22Rv1 (cell line): ENCODE measurements around the gene OVOL3.

Source experiments
- ZFX ChIP-seq: fragments of 450-650 bp; IDR thresholded peaks from 2 replicates; pipeline ENCODE4 v1.6.1; 2017; ENCODE audit warnings: antibody characterized with exemption, borderline replicate concordance
- TF ChIP-seq, protein P1 (sequence below): fragments of 450-650 bp; IDR thresholded peaks from 2 replicates; pipeline ENCODE4 v1.5.1; 2017; ENCODE audit warnings: mild to moderate bottlenecking

DNA sequence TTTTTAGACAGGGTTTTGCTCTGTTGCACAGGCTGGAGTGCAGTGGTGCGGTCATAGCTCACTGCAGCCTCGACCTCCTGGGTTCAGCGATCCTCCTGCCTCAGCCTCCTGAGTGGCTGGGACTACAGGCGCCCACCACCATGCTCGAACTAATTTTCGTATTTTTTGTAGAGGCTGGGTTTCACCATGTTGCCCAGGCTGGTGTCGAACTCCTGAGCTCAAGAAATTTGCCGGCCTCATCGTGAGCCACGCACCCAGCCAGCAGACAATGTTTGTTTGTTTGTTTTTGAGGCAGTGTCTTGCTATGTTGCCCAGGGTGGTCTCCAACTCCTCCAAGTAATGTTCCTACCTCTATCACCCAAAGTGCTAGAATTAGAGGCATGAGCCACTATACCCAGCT lies 42.2 kb downstream of the OVOL3 start:
- TF ChIP-seq, protein P1, sequence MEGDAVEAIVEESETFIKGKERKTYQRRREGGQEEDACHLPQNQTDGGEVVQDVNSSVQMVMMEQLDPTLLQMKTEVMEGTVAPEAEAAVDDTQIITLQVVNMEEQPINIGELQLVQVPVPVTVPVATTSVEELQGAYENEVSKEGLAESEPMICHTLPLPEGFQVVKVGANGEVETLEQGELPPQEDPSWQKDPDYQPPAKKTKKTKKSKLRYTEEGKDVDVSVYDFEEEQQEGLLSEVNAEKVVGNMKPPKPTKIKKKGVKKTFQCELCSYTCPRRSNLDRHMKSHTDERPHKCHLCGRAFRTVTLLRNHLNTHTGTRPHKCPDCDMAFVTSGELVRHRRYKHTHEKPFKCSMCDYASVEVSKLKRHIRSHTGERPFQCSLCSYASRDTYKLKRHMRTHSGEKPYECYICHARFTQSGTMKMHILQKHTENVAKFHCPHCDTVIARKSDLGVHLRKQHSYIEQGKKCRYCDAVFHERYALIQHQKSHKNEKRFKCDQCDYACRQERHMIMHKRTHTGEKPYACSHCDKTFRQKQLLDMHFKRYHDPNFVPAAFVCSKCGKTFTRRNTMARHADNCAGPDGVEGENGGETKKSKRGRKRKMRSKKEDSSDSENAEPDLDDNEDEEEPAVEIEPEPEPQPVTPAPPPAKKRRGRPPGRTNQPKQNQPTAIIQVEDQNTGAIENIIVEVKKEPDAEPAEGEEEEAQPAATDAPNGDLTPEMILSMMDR = no peak
- TF ChIP-seq ZFX = no peak
